ENCODE data around the gene PPP1R3E.
"Not testable (repeated sequence)": the region's sequence is repeated elsewhere in the genome, so short reads cannot be mapped to it uniquely, and the experiment has no call there.

Gene PPP1R3E

GRCh38 chr14:23302290-23303225 is at the start of gene PPP1R3E:
Gene PPP1R3E, minus strand, starts transcription at chr14:23302859. Its CDS starts 283 bp downstream, at chr14:23302576.
- peak; percentile 73 for DNase-seq (ENCODE audit: low spot score)

- DNase-seq (ENCODE audit: low spot score): peak; percentile 35
Observed at GRCh38 chr14:23351681-23352505, 49.2 kb upstream of the PPP1R3E start.

GRCh38 chr14:23349156-23349845 is 46.6 kb upstream of the PPP1R3E start:
- DNase-seq (ENCODE audit: low spot score): no peak

- no peak for DNase-seq (ENCODE audit: low spot score)
Observed at GRCh38 chr14:23348297-23348655, 45.6 kb upstream of the PPP1R3E start.

GRCh38 chr14:23347406-23348296 is 45.0 kb upstream of the PPP1R3E start:
- DNase-seq (ENCODE audit: low spot score): no peak

GRCh38 chr14:23346693-23347405 is 44.2 kb upstream of the PPP1R3E start:
- DNase-seq (ENCODE audit: low spot score): no peak

- no peak for DNase-seq (ENCODE audit: low spot score)
Observed at GRCh38 chr14:23345987-23346692, 43.5 kb upstream of the PPP1R3E start.

GRCh38 chr14:23344481-23344880 is 41.8 kb upstream of the PPP1R3E start:
- no peak for DNase-seq (ENCODE audit: low spot score)

- DNase-seq (ENCODE audit: low spot score): no peak
Observed at GRCh38 chr14:23339506-23340268, 37.0 kb upstream of the PPP1R3E start.

- DNase-seq (ENCODE audit: low spot score): no peak
Observed at GRCh38 chr14:23335623-23336022, 33.0 kb upstream of the PPP1R3E start.

GRCh38 chr14:23327947-23328744 is 25.5 kb upstream of the PPP1R3E start:
- DNase-seq (ENCODE audit: low spot score): peak; percentile 88

- peak; percentile 34 for DNase-seq (ENCODE audit: low spot score)
Observed at GRCh38 chr14:23326491-23327332, 24.1 kb upstream of the PPP1R3E start.

GRCh38 chr14:23325746-23326145 is 23.1 kb upstream of the PPP1R3E start:
- DNase-seq (ENCODE audit: low spot score): not testable (repeated sequence)

GRCh38 chr14:23324993-23325392 is 22.3 kb upstream of the PPP1R3E start:
- DNase-seq (ENCODE audit: low spot score): no peak

GRCh38 chr14:23324455-23324846 is 21.8 kb upstream of the PPP1R3E start:
- no peak for DNase-seq (ENCODE audit: low spot score)

GRCh38 chr14:23323838-23324454 is 21.3 kb upstream of the PPP1R3E start:
- DNase-seq (ENCODE audit: low spot score): no peak
